HAP-1 (cell line): ENCODE data around the gene LGALS16.
"Not testable (repeated sequence)": the region's sequence is repeated elsewhere in the genome, so short reads cannot be mapped to it uniquely, and the experiment has no call there.

Experiments
- DNase-seq, 2 experiments: peaks; one replicate each; pipeline ENCODE4 v3.0.0-alpha.2; 2016 to 2020; ENCODE audit warnings: low spot score in 2 of 2
- H3K27me3 ChIP-seq: fragments of 250-450 bp; sonication (Bioruptor Pico); 2 replicates; pipeline ENCODE4 v1.5.1; 2020; ENCODE audit warnings: low read depth, mild to moderate bottlenecking, moderate library complexity
- H3K36me3 ChIP-seq: fragments of 250-450 bp; sonication (Bioruptor Pico); replicated peaks from 2 replicates; pipeline ENCODE4 v1.5.1; 2020; ENCODE audit warnings: mild to moderate bottlenecking
- H3K4me1 ChIP-seq: fragments of 250-450 bp; sonication (Bioruptor Pico); 2 replicates; pipeline ENCODE4 v1.5.1; 2020; ENCODE audit warnings: mild to moderate bottlenecking
- H3K4me3 ChIP-seq: fragments of 250-450 bp; sonication (Bioruptor Pico); 2 replicates; pipeline ENCODE4 v1.5.1; 2020; ENCODE audit warnings: mild to moderate bottlenecking, moderate library complexity
- H3K9me3 ChIP-seq: fragments of 250-450 bp; sonication (Bioruptor Pico); 2 replicates; pipeline ENCODE4 v1.5.1; 2020; ENCODE audit warnings: mild to moderate bottlenecking, moderate library complexity
- in situ Hi-C: fragments of 300-500 bp; cut with MboI; formaldehyde crosslinking; loops from 3 replicates; pipeline ENCODE4 v1.14.3; 2020; ENCODE audit warnings: low sequenced_read_pairs, inconsistent platforms, mixed read lengths

Gene LGALS16, protein sequence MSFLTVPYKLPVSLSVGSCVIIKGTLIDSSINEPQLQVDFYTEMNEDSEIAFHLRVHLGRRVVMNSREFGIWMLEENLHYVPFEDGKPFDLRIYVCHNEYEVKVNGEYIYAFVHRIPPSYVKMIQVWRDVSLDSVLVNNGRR

DNA sequence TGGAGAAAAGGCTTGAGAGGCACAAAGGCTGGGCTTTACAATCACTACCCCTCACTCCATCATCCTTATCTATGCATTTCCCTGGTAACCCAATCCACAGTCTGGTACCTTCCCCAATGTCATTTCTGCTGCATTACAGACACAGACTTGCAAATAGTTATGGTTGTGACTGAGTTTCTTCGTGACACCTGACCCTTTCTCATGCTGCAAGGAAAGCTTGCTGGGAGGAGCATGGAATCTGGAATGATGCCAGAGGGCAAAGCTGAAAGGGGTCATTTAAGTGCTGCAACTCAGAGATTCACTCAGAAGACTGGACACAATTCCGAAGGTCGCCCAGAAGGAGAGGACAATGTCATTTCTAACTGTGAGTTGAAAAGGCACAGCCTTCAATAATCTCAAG, at the start of gene LGALS16:
Gene LGALS16, plus strand, starts transcription at position 301 of the 400 bp plus-strand sequence. Its CDS starts 49 bp downstream, at position 350.
- peaks cover 3% of the 10 kb centered on the region for H3K27me3 ChIP-seq
- no peaks in the 10 kb centered on the region for H3K9me3 ChIP-seq
- no peaks in the 10 kb centered on the region for H3K4me1 ChIP-seq
- no peak within 1 kb of the TSS for H3K4me3 ChIP-seq
- in situ Hi-C loops = no loop called here
- no peak for DNase-seq
- H3K36me3 ChIP-seq = no peaks in the 10 kb centered on the region

DNA sequence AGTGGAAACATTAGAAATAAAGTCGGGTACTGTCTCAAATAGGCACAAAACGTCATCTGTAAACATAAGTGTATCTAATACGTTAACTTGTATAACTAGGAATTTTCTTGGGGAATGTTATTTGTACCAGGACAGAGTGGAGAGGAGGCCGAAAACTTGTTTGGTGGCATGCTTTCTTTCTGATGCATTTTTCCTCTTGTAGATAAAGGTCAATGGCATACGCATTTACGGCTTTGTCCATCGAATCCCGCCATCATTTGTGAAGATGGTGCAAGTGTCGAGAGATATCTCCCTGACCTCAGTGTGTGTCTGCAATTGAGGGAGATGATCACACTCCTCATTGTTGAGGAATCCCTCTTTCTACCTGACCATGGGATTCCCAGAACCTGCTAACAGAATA, 48.7 kb upstream of the LGALS16 start:
- Histone ChIP-seq H3K4me3 (no peak overlapping the region), H3K9me3 (no peaks in the 10 kb centered on the region), H3K27me3 (no peaks in the 10 kb centered on the region), H3K4me1 (no peaks in the 10 kb centered on the region), H3K36me3 (no peaks in the 10 kb centered on the region)
- in situ Hi-C loops = no loop called here
- DNase-seq = no peak

DNA sequence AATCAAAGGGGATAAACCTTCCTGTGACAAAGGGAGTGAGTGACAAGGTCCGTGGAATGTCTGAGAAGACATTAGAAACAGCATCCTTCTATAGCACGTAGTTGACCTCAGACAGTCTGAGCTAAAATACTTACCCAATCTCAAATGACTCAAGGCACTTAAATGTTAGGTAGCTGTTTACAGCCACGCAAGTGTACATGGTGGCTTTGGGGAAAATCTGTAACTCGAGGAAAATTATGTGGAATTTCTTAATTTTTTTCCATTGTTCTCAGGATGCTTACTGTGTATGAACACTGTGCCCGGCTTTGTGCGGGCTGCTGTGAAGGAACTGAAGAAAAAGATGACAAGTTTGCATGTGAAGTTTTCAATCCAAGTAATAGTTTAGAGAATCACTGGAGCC, 48.2 kb upstream of the LGALS16 start:
- in situ Hi-C loops = no loop called here
- H3K9me3 ChIP-seq = no peaks in the 10 kb centered on the region
- DNase-seq = no peak
- no peaks in the 10 kb centered on the region for H3K36me3 ChIP-seq
- no peak overlapping the region for H3K4me3 ChIP-seq
- H3K27me3 ChIP-seq = no peaks in the 10 kb centered on the region
- no peaks in the 10 kb centered on the region for H3K4me1 ChIP-seq

DNA sequence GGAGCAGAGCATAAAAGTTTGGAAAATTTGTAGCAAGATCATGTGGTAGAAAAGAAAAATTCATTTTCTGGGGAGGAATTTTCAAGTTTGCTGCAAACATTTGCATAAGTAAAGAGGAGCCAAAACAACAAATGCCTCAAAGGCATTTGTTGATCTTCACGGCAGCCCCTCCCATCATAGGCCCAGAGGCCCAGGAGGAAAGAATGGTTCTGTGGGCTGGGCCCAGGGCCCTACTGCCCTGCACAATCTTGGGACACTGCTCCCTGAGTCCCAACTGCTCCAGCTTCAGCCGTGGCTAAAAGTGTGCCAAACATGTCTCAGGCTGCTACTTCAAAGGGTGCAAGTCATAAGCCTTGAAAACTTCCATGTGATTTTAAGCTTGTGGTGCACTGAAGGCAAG, 42.1 kb upstream of the LGALS16 start:
- no peak for DNase-seq
- in situ Hi-C loops = no loop called here
- no peaks in the 10 kb centered on the region for H3K4me1 ChIP-seq

GRCh38 chr19:39617745-39618144, 38.0 kb upstream of the LGALS16 start:
- H3K27me3 ChIP-seq = peaks cover under 1% of the 10 kb centered on the region
- H3K36me3 ChIP-seq = no peaks in the 10 kb centered on the region
- H3K4me3 ChIP-seq = no peak overlapping the region
- DNase-seq = no peak
- no peaks in the 10 kb centered on the region for H3K4me1 ChIP-seq
- in situ Hi-C loops = no loop called here
- H3K9me3 ChIP-seq = no peaks in the 10 kb centered on the region

More for the DNA sequence above, 42.1 kb upstream of the LGALS16 start:
- Histone ChIP-seq H3K4me3 (no peak overlapping the region), H3K9me3 (no peaks in the 10 kb centered on the region), H3K27me3 (no peaks in the 10 kb centered on the region), H3K36me3 (no peaks in the 10 kb centered on the region)

DNA sequence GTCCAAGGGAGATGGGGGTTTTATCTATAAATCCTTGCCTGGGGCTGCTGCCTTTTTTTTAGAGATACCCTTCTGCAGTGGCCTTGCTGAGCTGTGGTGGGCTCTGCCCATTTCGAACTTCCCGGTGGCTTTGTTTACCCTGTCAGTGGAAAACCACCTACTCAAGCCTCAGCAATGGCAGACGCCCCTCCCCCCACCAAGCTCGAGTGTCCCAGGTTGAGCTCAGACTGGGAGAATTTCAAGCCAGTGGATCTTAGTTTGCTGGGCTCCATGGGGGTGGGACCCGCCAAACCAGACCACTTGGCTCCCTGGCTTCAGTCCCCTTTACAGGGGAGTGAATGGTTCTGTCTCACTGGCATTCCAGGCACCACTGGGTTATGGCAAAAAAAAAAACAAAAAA, 31.8 kb upstream of the LGALS16 start:
- Histone ChIP-seq H3K36me3 (no peaks in the 10 kb centered on the region), H3K9me3 (no peaks in the 10 kb centered on the region), H3K4me1 (no peaks in the 10 kb centered on the region), H3K27me3 (peaks cover 7% of the 10 kb centered on the region), H3K4me3 (no peak overlapping the region)
- in situ Hi-C loops = no loop called here
- DNase-seq = no peak

- H3K4me3 ChIP-seq, in situ Hi-C loops, H3K4me1 ChIP-seq, DNase-seq, H3K36me3 ChIP-seq, H3K9me3 ChIP-seq, H3K27me3 ChIP-seq: not testable (repeated sequence)
Observed at GRCh38 chr19:39627631-39628030, 28.1 kb upstream of the LGALS16 start.

GRCh38 chr19:39631178-39631577, 24.5 kb upstream of the LGALS16 start:
- H3K36me3 ChIP-seq = no peaks in the 10 kb centered on the region
- in situ Hi-C loops = no loop called here
- H3K4me3 ChIP-seq = no peak overlapping the region
- H3K4me1 ChIP-seq = no peaks in the 10 kb centered on the region
- H3K27me3 ChIP-seq = peaks cover 3% of the 10 kb centered on the region; the same call in 1 of the 2 replicates
- no peaks in the 10 kb centered on the region; the same call in 1 of the 2 replicates for H3K9me3 ChIP-seq
- DNase-seq = no peak

- DNase-seq = no peak
- Histone ChIP-seq H3K4me3 (no peak overlapping the region), H3K27me3 (peaks cover 3% of the 10 kb centered on the region; the same call in 1 of the 2 replicates), H3K36me3 (no peaks in the 10 kb centered on the region), H3K4me1 (no peaks in the 10 kb centered on the region), H3K9me3 (no peaks in the 10 kb centered on the region; the same call in 1 of the 2 replicates)
- in situ Hi-C loops = no loop called here
Observed at GRCh38 chr19:39631626-39632025, 24.1 kb upstream of the LGALS16 start.

DNA sequence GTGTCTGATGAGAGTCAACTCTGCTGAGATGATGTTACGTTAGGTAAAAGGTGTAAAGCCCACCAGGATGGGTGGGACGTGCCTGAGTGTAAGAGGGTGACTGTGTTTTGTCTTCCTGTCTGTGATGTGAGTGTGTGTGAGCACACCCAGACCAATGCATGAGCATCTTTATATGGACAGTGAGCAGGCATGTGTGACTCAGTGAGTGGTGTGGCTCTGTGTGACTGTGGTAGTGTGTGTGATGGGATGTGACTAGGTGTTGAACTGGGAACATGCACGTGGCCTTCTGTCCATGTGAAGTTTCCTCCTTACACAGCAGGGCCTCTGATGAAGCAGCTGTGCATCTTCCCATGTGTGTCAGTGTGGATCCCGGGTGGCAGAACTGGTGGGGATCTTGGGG, 17.8 kb upstream of the LGALS16 start:
- no peak for DNase-seq
- Histone ChIP-seq H3K27me3 (no peaks in the 10 kb centered on the region), H3K4me3 (no peak overlapping the region), H3K9me3 (no peaks in the 10 kb centered on the region), H3K4me1 (no peaks in the 10 kb centered on the region), H3K36me3 (no peaks in the 10 kb centered on the region)
- in situ Hi-C loops = no loop called here

DNA sequence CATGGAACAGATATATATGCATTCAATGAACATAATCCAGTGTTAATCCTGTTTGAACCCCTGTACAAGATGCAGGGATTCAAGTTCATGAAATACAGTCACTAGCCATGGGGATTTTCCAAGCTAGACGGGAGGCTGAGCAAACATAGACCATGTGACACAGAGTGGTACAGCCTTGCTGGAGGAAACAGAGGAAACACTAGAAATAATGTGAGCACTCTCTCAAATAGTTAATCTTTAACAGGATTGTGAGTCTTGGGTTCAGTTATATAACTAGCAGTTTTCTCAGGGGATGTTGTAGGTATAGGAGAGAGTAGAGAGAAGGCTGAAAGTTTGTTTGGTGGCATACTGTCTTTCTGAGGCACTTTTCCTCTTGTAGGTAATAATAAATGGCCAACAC, 13.9 kb upstream of the LGALS16 start:
- DNase-seq = no peak
- Histone ChIP-seq H3K27me3 (no peaks in the 10 kb centered on the region), H3K4me1 (no peaks in the 10 kb centered on the region), H3K9me3 (no peaks in the 10 kb centered on the region), H3K4me3 (no peak overlapping the region), H3K36me3 (no peaks in the 10 kb centered on the region)
- in situ Hi-C loops = no loop called here

DNA sequence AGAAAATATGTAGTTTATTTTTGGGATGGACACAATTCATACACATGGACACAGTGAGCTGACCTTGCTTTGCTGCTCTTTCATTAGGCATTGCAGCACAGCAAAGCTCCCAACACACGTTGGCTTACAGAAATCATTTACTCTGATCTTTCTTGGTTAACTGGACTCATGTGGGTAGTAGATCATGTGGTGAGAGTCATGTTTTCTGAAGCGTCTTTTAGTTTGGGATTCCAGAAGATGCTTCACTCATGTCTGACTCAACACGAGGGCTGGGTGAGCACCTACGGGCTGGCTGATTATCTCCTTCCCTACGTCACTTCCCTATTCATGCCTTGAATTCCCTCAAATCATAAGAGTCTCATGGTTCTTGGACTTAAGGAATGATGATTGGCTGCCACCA, 12.1 kb upstream of the LGALS16 start:
- in situ Hi-C loops = no loop called here
- Histone ChIP-seq H3K9me3 (no peaks in the 10 kb centered on the region), H3K4me3 (no peak overlapping the region), H3K27me3 (no peaks in the 10 kb centered on the region), H3K4me1 (no peaks in the 10 kb centered on the region), H3K36me3 (no peaks in the 10 kb centered on the region)
- DNase-seq = no peak

DNA sequence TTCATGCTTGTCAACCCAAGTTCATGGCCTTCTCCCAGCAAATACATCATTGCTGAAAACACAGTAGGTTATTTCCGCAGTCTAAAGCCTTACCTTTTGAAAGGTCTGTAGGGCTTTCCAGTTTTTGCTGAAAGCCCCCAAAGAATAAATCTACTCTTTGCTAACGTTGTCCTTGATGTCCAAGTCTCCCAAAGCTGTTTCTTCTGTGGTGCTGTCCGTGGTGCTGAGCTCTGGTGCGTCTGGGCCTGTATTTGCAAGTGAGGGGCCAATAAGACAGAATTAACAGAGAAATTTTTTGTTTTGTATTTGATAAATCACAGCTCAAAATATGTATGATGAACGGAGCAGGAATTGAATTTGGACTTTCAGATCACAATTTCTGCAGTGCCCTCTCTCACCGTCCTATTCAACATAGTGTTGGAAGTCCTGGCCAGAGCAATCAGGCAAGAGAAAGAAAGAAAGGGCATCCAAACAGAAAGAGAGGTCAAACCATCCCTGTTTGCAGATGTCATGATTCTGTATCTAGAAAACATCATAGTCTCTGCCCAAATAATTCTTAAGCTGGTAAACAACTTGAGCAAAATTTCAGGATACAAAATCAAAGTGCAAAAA, 9.8 kb upstream of the LGALS16 start:
- H3K9me3 ChIP-seq = no peaks in the 10 kb centered on the region
- H3K27me3 ChIP-seq = no peaks in the 10 kb centered on the region
- no peak overlapping the region for H3K4me3 ChIP-seq
- in situ Hi-C loops = no loop called here
- peak in 1 of 2 experiments; percentile 50 for DNase-seq
- H3K4me1 ChIP-seq = no peaks in the 10 kb centered on the region
- H3K36me3 ChIP-seq = no peaks in the 10 kb centered on the region

- H3K4me1 ChIP-seq = no peaks in the 10 kb centered on the region
- no peak for DNase-seq
- no peaks in the 10 kb centered on the region for H3K9me3 ChIP-seq
- in situ Hi-C loops = no loop called here
- H3K27me3 ChIP-seq = 0 out of 2 replicates have a peak, but pooled peaks cover 3% of the 10 kb centered on the region
- no peaks in the 10 kb centered on the region for H3K36me3 ChIP-seq
- no peak overlapping the region for H3K4me3 ChIP-seq
Observed at GRCh38 chr19:39647918-39648317, 7.8 kb upstream of the LGALS16 start.
